ENCODE measurements around the gene WSCD2.

DNA sequence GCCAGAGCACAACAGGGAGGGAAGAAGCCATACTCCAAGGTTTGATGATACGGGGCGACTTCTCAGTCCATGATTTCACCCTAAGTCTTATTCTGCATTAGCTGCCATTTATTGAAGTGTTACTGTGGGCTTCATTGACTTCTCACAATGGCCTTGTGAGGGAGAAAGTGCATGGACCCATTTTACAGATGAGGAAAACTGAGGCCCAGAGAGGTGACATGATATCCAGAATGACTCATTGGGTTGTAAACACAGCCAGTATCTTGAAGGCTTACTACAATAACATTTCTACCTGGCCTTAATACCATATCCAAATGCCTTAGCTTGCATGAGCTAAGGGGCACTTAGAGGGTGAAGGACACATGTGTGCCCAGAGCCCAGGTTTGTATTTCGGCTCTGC lies 109.4 kb downstream of the WSCD2 start:
- no peak for TF ChIP-seq EZH2 (IDR thresholded peaks at IDR 0.05)
- no peak for TF ChIP-seq POLR2AphosphoS5 (IDR thresholded peaks at IDR 0.05; ENCODE audit: borderline replicate concordance, low read depth, low read length)
